NB4 (cell line): ENCODE results near the gene RAP1GAP2.

Experiments
- DNase-seq: peaks from one replicate; pipeline ENCODE4 v3.0.0; 2010; ENCODE audit warnings: low read depth
- H3K4me3 ChIP-seq: one replicate; pipeline ENCODE4 v1.5.1; 2011; ENCODE audit warnings: mild to moderate bottlenecking, low read depth, low read length, moderate library complexity
- MYC ChIP-seq: IDR thresholded peaks from 2 replicates; pipeline ENCODE4 v1.6.1; 2011; ENCODE audit warnings: low read depth, low read length
- POLR2A ChIP-seq: IDR thresholded peaks from 2 replicates; pipeline ENCODE4 v1.6.1; 2011; ENCODE audit warnings: mild to moderate bottlenecking; ENCODE audit not compliant: insufficient read length; ENCODE audit errors: extremely low read depth
- TF ChIP-seq, protein P1 (sequence below): IDR thresholded peaks from 2 replicates; pipeline ENCODE4 v1.6.1; 2011; ENCODE audit warnings: low read depth, low read length
- TF ChIP-seq, protein P2 (sequence below): IDR thresholded peaks from one replicate; pipeline ENCODE4 v1.5.1; 2012; ENCODE audit warnings: low read depth, low read length

Gene RAP1GAP2

DNA sequence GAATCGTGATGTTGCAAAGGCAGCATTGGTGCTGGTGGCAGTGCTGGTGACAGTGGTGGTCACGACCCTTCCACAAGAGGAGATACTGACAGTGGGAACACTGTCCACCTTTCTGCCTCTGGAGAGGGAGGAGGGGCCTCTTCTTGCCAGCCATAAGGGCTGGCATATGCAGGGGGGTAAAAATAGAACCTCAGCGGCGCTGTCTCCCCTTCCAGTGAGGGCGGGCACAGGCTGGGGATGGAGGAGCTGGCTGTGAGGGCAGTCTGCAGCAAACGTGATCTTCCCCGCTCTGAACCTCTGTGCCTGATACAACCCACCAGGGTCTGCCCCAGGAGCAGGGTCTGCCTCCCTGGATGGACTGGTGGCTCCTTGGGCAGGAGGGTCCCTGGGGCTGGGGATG, 3.4 kb downstream of the RAP1GAP2 start:
- no peak overlapping the region for H3K4me3 ChIP-seq
- DNase-seq = no peak
- TF ChIP-seq POLR2A (no peak), MYC (no peak)
- TF ChIP-seq, protein P1, sequence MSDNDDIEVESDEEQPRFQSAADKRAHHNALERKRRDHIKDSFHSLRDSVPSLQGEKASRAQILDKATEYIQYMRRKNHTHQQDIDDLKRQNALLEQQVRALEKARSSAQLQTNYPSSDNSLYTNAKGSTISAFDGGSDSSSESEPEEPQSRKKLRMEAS = no peak
- TF ChIP-seq, protein P2, sequence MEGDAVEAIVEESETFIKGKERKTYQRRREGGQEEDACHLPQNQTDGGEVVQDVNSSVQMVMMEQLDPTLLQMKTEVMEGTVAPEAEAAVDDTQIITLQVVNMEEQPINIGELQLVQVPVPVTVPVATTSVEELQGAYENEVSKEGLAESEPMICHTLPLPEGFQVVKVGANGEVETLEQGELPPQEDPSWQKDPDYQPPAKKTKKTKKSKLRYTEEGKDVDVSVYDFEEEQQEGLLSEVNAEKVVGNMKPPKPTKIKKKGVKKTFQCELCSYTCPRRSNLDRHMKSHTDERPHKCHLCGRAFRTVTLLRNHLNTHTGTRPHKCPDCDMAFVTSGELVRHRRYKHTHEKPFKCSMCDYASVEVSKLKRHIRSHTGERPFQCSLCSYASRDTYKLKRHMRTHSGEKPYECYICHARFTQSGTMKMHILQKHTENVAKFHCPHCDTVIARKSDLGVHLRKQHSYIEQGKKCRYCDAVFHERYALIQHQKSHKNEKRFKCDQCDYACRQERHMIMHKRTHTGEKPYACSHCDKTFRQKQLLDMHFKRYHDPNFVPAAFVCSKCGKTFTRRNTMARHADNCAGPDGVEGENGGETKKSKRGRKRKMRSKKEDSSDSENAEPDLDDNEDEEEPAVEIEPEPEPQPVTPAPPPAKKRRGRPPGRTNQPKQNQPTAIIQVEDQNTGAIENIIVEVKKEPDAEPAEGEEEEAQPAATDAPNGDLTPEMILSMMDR = no peak

DNA sequence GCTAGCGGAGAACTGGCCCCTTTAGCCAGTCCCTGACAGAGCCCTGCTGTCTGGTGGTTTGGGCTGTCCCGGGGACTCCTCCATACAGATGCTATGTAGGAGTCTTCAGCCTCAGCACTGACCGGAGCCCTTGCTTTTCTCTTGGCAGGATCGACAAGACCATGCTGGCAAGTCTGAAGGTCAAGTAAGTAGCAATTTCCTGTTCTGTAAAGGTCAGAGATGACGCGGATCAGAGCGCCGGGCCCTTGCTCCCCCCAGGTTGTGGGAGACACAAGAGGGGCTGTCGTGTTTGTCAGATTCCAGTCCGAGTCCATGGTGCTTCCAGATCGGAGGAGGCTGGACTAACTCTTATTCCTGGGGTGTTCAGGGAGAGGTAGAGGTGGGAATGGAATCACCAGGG, 4.1 kb downstream of the RAP1GAP2 start:
- no peak overlapping the region for H3K4me3 ChIP-seq
- no peak for DNase-seq
- TF ChIP-seq MYC (no peak), POLR2A (no peak)
- TF ChIP-seq, protein P1 = no peak
- TF ChIP-seq, protein P2 = no peak

DNA sequence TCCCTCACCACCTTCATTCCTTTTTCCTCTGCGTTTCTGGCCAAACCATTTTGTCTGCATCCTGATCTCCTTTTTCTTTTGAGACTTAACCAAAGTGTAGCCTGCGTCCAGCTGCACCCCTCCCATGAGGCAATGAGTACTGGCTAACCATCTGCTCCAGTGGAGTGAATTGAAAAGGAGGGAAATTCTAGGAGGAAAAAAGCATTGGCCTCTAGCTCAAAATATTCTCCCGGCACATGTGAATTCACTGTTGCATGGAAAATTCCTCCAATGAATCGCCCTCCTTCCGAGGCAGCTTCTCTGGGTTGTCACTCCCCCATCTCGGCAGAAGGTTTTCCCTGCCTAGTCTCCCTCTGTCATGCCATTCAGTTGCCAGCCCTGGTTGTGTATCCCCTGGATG, 5.6 kb downstream of the RAP1GAP2 start:
- H3K4me3 ChIP-seq = no peak overlapping the region
- TF ChIP-seq POLR2A (no peak), MYC (no peak)
- TF ChIP-seq, protein P1 = no peak
- TF ChIP-seq, protein P2 = no peak
- no peak for DNase-seq

DNA sequence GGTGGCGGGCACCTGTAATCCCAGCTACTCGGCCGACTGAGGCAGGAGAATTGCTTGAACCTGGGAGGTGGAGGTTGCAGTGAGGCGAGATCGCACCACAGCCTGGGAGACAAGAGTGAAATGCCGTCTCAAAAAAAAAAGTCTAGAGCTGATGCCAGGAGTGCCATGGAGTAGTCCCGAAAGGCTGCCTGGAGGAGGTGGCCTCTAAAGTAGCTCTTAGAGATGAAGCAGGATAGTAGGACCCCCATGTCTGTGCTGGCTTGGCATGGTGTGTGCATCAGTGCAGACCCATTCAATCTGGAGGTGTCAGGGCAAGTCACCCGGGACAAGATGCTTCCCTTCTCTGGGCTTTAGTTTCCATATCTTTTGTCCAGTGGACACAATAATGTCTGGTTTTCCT, 6.3 kb downstream of the RAP1GAP2 start:
- DNase-seq = no peak
- no peak overlapping the region for H3K4me3 ChIP-seq
- TF ChIP-seq, protein P1 = no peak
- TF ChIP-seq POLR2A (no peak), MYC (no peak)
- TF ChIP-seq, protein P2 = no peak

DNA sequence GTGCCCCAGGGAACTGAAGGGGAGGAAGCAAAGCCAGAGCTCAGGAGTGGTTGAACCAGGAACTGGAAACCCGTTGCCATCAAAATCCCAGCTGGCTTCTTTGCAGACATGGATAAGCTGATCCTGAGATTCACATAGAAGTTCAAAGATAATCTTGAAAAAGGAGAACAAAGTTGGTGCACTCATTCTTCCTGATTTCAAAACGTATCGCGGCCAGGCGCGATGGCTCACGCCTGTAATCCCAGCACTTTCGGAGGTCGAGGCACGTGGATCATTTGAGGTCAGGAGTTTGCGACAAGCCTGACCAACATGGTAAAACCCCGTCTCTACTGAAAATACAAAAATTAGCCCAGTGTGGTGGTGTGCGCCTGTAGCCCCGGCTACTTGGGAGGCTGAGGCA, 7.1 kb downstream of the RAP1GAP2 start:
- no peak for DNase-seq
- no peak overlapping the region for H3K4me3 ChIP-seq
- TF ChIP-seq MYC (no peak), POLR2A (no peak)
- TF ChIP-seq, protein P2 = no peak
- TF ChIP-seq, protein P1 = no peak

DNA sequence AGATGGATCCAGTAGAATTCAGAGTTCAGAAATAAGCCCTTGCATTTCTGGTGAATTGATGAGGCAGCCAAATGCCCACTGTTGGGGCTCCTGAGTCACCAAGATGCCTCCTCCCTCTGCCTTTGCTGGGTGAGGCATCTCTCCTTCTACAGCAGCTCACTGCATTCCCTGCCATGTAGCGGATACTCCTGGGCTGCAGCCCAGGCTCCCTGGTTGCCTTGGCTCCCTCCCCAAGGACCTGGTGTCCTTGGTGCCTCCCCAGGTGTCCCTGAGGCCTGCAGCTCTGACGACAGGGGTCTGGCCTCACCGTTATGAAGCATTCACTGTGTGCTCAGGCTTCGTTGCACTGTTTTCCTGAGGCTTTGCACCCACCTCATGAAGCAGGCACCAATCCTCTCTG, 7.7 kb downstream of the RAP1GAP2 start:
- TF ChIP-seq POLR2A (no peak), MYC (no peak)
- TF ChIP-seq, protein P2 = no peak
- TF ChIP-seq, protein P1 = no peak
- no peak for DNase-seq
- no peak overlapping the region for H3K4me3 ChIP-seq
